CD4-positive, alpha-beta T cell (primary cell): ENCODE results near the gene COL1A1. TPM values are rescaled to one million over a fixed set of nuclear protein-coding genes. Genes with fewer than 3 reads are reported as not detected.

Experiments used
- ATAC-seq: fragments of 200-7000 bp; cut with Tn5 transposase; one replicate; pipeline ENCODE4 v1.10.0; 2022; ENCODE audit warnings: mild to moderate bottlenecking; ENCODE audit not compliant: poor library complexity
- CTCF ChIA-PET: fragments of 350-600 bp; sonication (Branson Sonifier 250); formaldehyde crosslinking; loops from one replicate; lab custom pipeline; 2021; ENCODE audit warnings: antibody characterized with exemption, inconsistent platforms; lab: Charles Lee
- POLR2A ChIA-PET: fragments of 350-600 bp; sonication (Branson Sonifier 250); formaldehyde crosslinking; loops from one replicate; lab custom pipeline; 2021; ENCODE audit warnings: antibody characterized with exemption, inconsistent platforms; lab: Charles Lee
- DNase-seq, 14 experiments: peaks; one replicate each; pipeline ENCODE4 v3.0.0-alpha.2; 2013 to 2020; ENCODE audit warnings: mixed read lengths in 2 of 14
- H3K27ac ChIP-seq, 2 donors: one replicate each; pipeline versions ENCODE4 v1.5.1 to v1.7.0; 2013; ENCODE audit warnings: low read length in 2 of 2, low read depth in 1 of 2, mild to moderate bottlenecking in 1 of 2
- H3K27me3 ChIP-seq, 2 experiments: 1 replicate in 1 of 2; 2 replicates in 1 of 2; pipeline versions ENCODE4 v1.6.1 to v1.7.0; 2013; ENCODE audit warnings: low read length in 2 of 2, control low read depth in 1 of 2, mild to moderate bottlenecking in 1 of 2, moderate library complexity in 1 of 2; ENCODE audit not compliant: insufficient read depth in 2 of 2, control insufficient read depth in 1 of 2
- H3K36me3 ChIP-seq: one replicate; pipeline ENCODE4 v1.6.1; 2013; ENCODE audit warnings: low read length, control low read depth; ENCODE audit not compliant: insufficient read depth
- H3K4me1 ChIP-seq: one replicate; pipeline ENCODE4 v1.6.1; 2013; ENCODE audit warnings: low read length, control low read depth; ENCODE audit not compliant: insufficient read depth
- H3K4me3 ChIP-seq: one replicate; pipeline ENCODE4 v1.5.1; 2013; ENCODE audit warnings: mild to moderate bottlenecking, low read length, moderate library complexity
- H3K9me3 ChIP-seq, 2 experiments: 1 replicate in 1 of 2; 2 replicates in 1 of 2; pipeline versions ENCODE4 v1.6.1 to v1.7.0; 2013; ENCODE audit warnings: low read length in 2 of 2, mild to moderate bottlenecking in 2 of 2, control low read depth in 1 of 2, moderate library complexity in 1 of 2; ENCODE audit not compliant: control insufficient read depth in 1 of 2, insufficient read depth in 1 of 2
- H3K27ac Mint-ChIP-seq: one replicate; pipeline ENCODE4 v1.8.0; 2020; ENCODE audit warnings: mixed read lengths
- H3K27me3 Mint-ChIP-seq: one replicate; pipeline ENCODE4 v1.8.0; 2021; ENCODE audit warnings: mixed read lengths
- H3K36me3 Mint-ChIP-seq: one replicate; pipeline ENCODE4 v1.8.0; 2021; ENCODE audit warnings: low read depth, mixed read lengths
- H3K4me1 Mint-ChIP-seq: one replicate; pipeline ENCODE4 v1.8.0; 2021; ENCODE audit warnings: low read depth, mixed read lengths
- H3K4me3 Mint-ChIP-seq: one replicate; pipeline ENCODE4 v1.8.0; 2020; ENCODE audit warnings: mild to moderate bottlenecking, mixed read lengths
- H3K9me3 Mint-ChIP-seq: one replicate; pipeline ENCODE4 v1.8.0; 2020; ENCODE audit warnings: mixed read lengths
- intact Hi-C, 2 experiments: fragments of 100-400 bp; cut with DNase I in 1 of 2; cut with micrococcal nuclease in 1 of 2; formaldehyde crosslinking; loops; one replicate each; pipeline versions ENCODE4 v1.15.1 to v1.9.0; 2023 to 2025; cut with DNase I, micrococcal nuclease
- total RNA-seq, 174 experiments: library from RNA in 2 of 174; stranded (reverse) in 2 of 174; gene quantifications; one replicate each; pipeline ENCODE4 v1.2.3 and lab custom pipeline; 2021 to 2026
- TF ChIP-seq, protein P1 (sequence below): fragments of 200-600 bp; IDR thresholded peaks from one replicate; pipeline ENCODE4 v1.8.0; 2022; ENCODE audit warnings: antibody characterized with exemption, mild to moderate bottlenecking

Gene COL1A1
- total RNA-seq, 2 experiments from 2014 or later = 10.0 to 11.4 TPM

- no peaks in the 10 kb centered on the region for H3K27me3 ChIP-seq
- H3K27ac ChIP-seq = peak overlapping the region; percentile 70 to 71
- no peaks in the 10 kb centered on the region for H3K9me3 ChIP-seq
- DNase-seq (peak; percentile 38 to 85 (median 64)), ATAC-seq (peak; percentile 34)
- Mint-ChIP-seq H3K27ac (peak overlapping the region; percentile 85), H3K27me3 (no peaks in the 10 kb centered on the region), H3K4me3 (peak overlapping the region; percentile 96), H3K4me1 (peaks cover 66% of the 10 kb centered on the region), H3K9me3 (no peaks in the 10 kb centered on the region), H3K36me3 (peaks cover 47% of the 10 kb centered on the region)
- peaks cover 77% of the 10 kb centered on the region for H3K4me1 ChIP-seq
- POLR2A ChIA-PET = interaction anchor here (0.6 to 3.4 kb wide), 6 partner anchors 9 to 297 kb away, joined by 3 to 21 read pairs (median 3); no protein-coding TSS in a partner anchor
- intact Hi-C loops = no loop called here
- peaks cover 34% of the 10 kb centered on the region for H3K36me3 ChIP-seq
- peak overlapping the region; percentile 86 for H3K4me3 ChIP-seq
- TF ChIP-seq, protein P1, sequence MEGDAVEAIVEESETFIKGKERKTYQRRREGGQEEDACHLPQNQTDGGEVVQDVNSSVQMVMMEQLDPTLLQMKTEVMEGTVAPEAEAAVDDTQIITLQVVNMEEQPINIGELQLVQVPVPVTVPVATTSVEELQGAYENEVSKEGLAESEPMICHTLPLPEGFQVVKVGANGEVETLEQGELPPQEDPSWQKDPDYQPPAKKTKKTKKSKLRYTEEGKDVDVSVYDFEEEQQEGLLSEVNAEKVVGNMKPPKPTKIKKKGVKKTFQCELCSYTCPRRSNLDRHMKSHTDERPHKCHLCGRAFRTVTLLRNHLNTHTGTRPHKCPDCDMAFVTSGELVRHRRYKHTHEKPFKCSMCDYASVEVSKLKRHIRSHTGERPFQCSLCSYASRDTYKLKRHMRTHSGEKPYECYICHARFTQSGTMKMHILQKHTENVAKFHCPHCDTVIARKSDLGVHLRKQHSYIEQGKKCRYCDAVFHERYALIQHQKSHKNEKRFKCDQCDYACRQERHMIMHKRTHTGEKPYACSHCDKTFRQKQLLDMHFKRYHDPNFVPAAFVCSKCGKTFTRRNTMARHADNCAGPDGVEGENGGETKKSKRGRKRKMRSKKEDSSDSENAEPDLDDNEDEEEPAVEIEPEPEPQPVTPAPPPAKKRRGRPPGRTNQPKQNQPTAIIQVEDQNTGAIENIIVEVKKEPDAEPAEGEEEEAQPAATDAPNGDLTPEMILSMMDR = no peak
- CTCF ChIA-PET = interaction anchor here (1.2 kb wide), 1 partner anchor 52 kb away, joined by 3 read pairs; no protein-coding TSS in a partner anchor
Observed at GRCh38 chr17:50148226-50149090, 53.0 kb downstream of the COL1A1 start.

DNA sequence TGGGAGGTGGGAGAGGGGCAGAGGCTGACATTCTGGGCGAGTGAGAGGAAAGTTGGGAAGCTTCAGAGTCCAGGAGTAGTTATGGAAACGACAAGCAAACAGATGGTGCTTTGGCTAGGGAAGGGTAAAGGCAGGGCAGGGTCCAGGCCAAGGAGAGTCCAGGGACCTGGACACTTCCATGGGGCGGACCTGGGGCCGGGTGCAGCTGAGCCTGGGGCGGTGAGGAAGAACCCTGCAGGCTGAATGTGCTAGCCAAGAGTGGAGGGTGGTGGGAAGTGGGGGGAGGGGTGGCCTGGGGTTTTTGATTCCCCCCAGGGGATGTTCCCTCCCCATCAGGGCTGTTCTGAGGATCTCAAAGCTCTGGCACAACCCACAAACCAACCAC is 53.6 kb downstream of the COL1A1 start:
- peaks cover 38% of the 10 kb centered on the region for H3K36me3 ChIP-seq
- intact Hi-C loops = no loop called here
- H3K36me3 Mint-ChIP-seq = peaks cover 53% of the 10 kb centered on the region
- H3K27me3 ChIP-seq = no peaks in the 10 kb centered on the region
- no peaks in the 10 kb centered on the region for H3K9me3 Mint-ChIP-seq
- ChIA-PET CTCF (interaction anchor here (1.2 to 1.8 kb wide), 2 partner anchors 52 to 53 kb away, joined by 3 to 6 read pairs; no protein-coding TSS in a partner anchor), POLR2A (interaction anchor here (0.6 to 3.4 kb wide), 4 partner anchors 8 to 54 kb away, joined by 3 to 21 read pairs (median 4); no protein-coding TSS in a partner anchor)
- TF ChIP-seq, protein P1 = no peak
- peak overlapping the region; percentile 86 for H3K4me3 ChIP-seq
- H3K27me3 Mint-ChIP-seq = no peaks in the 10 kb centered on the region
- H3K27ac Mint-ChIP-seq = peak overlapping the region; percentile 85
- peaks cover 72% of the 10 kb centered on the region for H3K4me1 Mint-ChIP-seq
- peak overlapping the region; percentile 70 to 71 for H3K27ac ChIP-seq
- H3K4me1 ChIP-seq = peaks cover 82% of the 10 kb centered on the region
- DNase-seq (peak in 1 of 14 experiments; percentile 25), ATAC-seq (no peak)
- H3K9me3 ChIP-seq = no peaks in the 10 kb centered on the region
- H3K4me3 Mint-ChIP-seq = peak overlapping the region; percentile 96

- ATAC-seq (no peak), DNase-seq (peak in 3 of 14 experiments; percentile 46 to 53 (median 48))
- H3K27ac ChIP-seq = peak overlapping the region; percentile 70 to 71
- Mint-ChIP-seq H3K27ac (peak overlapping the region; percentile 85), H3K27me3 (no peaks in the 10 kb centered on the region), H3K4me3 (peak overlapping the region; percentile 96), H3K36me3 (peaks cover 61% of the 10 kb centered on the region), H3K9me3 (no peaks in the 10 kb centered on the region), H3K4me1 (peaks cover 73% of the 10 kb centered on the region)
- POLR2A ChIA-PET = interaction anchor here (1.1 to 1.4 kb wide), 2 partner anchors 15 kb away, joined by 3 read pairs; no protein-coding TSS in a partner anchor
- intact Hi-C loops = no loop called here
- peak overlapping the region; percentile 86 for H3K4me3 ChIP-seq
- H3K36me3 ChIP-seq = peaks cover 43% of the 10 kb centered on the region
- CTCF ChIA-PET = interaction anchor here (1.4 to 2.3 kb wide), 3 partner anchors 15 to 53 kb away, joined by 5 to 6 read pairs (median 5); no protein-coding TSS in a partner anchor
- no peaks in the 10 kb centered on the region for H3K27me3 ChIP-seq
- TF ChIP-seq, protein P1 = no peak
- peaks cover 82% of the 10 kb centered on the region for H3K4me1 ChIP-seq
- H3K9me3 ChIP-seq = no peaks in the 10 kb centered on the region
Observed at GRCh38 chr17:50146927-50147665, 54.3 kb downstream of the COL1A1 start.
